Measurements from ENCODE around the gene ZNF804B. TPM values are rescaled to one million over a fixed set of nuclear protein-coding genes. Genes with fewer than 3 reads are reported as not detected.
A peak's percentile ranks its signal among the peaks of the same experiment; 100 is the strongest.

The ZNF804B gene
- total and polyA plus RNA-seq, 12 donors = 0.07 TPM; not detected in 11

DNA sequence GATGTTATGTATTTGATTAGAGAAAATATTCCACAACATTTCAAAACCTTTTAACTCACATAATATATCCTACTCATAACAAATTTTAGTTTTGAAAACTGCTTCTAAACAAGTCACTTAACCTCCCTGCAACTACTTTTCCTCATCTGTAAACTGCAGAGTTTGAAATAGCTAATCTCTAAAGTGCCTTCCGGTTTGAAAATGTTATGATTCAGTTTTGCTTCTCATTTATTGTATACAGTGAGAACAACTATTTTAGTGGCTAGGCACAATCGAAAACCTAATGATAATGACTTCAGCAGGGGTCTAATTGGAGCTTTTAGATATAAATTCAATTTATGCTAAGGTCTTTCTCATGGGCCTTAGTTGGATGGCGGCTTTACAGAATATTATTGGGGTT is 66.7 kb downstream of the ZNF804B start:
- Histone ChIP-seq H3K27me3 (no peaks in the 10 kb centered on the region), H3K27ac (no peak overlapping the region), H3K36me3 (no peaks in the 10 kb centered on the region), H3K4me3 (no peak overlapping the region), H3K4me1 (no peaks in the 10 kb centered on the region), H3K9me3 (peaks cover 0 to 6% (median 0%) of the 10 kb centered on the region in 11 donors)
- intact Hi-C loops (cut with DNase I) = no loop called here
- no peak for ATAC-seq
- WGBS, 2 donors = 70 to 73% methylated on average over 3 of the region's 3 CpGs
- no peak for TF ChIP-seq CTCF (IDR thresholded peaks at IDR 0.05)
- DNase-seq = no peak

DNA sequence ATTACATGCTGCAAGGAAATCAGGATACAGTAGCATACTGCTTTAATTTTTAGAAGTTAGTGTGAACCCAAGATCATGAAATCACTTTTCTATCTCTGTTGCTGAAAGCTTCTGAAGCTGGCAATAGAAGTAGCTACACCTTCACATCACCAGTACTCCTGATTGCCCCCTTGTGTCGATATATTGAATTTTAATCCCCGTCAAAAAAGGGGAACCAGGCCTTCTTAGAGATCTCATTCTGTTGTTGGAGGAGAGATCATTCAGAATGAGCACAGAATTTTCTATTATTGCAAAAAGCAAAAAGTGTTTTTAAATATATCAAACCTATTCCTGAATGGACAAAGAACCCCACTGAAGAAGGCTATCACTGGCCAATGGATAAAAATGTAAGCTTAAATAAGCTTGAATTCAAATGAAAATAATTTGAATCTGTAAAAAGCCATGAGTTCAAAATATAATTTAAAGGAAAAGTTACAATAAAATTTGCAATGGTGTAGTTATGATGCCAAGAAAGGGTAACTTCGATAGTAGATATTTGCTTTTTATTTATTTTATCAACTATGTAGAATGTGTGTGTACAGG is 75.7 kb downstream of the ZNF804B start:
- Histone ChIP-seq H3K27ac (no peak overlapping the region), H3K27me3 (no peaks in the 10 kb centered on the region), H3K9me3 (no peaks in the 10 kb centered on the region), H3K4me1 (no peaks in the 10 kb centered on the region), H3K4me3 (no peak overlapping the region), H3K36me3 (no peaks in the 10 kb centered on the region)
- intact Hi-C loops (cut with DNase I) = no loop called here
- no peak for DNase-seq
- TF ChIP-seq CTCF (IDR thresholded peaks at IDR 0.05) = peak in 5 of 9 donors; percentile 23 to 39 (median 32)
- ATAC-seq = no peak
- WGBS, 2 donors = 28 to 36% methylated on average over 3 of the region's 3 CpGs

DNA sequence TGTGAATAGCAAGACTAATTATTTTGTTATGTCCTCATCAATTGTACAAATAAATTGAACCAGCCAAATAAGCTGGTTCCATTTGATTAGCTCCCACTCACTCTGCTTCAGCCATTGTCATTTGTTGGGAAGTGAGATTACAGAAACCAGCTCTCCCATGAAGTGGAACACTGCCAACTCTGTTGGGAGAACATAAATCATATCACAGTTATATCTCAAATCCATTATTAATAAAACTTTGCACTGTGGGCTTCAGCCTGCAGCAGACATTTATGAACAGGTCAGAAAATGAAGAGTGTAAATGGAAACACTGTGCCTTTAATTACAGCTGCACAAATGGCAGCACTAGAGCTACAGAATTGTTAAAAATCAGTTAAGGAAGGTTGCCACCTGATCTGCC is 82.7 kb downstream of the ZNF804B start:
- no peaks in the 10 kb centered on the region for H3K36me3 ChIP-seq
- no peak for DNase-seq
- no peaks in the 10 kb centered on the region for H3K4me1 ChIP-seq
- H3K27me3 ChIP-seq = no peaks in the 10 kb centered on the region
- no peaks in the 10 kb centered on the region for H3K9me3 ChIP-seq
- no peak overlapping the region for H3K4me3 ChIP-seq
- intact Hi-C loops (cut with DNase I) = no loop called here
- no peak for TF ChIP-seq CTCF (IDR thresholded peaks at IDR 0.05)
- H3K27ac ChIP-seq = no peak overlapping the region
- ATAC-seq = no peak

DNA sequence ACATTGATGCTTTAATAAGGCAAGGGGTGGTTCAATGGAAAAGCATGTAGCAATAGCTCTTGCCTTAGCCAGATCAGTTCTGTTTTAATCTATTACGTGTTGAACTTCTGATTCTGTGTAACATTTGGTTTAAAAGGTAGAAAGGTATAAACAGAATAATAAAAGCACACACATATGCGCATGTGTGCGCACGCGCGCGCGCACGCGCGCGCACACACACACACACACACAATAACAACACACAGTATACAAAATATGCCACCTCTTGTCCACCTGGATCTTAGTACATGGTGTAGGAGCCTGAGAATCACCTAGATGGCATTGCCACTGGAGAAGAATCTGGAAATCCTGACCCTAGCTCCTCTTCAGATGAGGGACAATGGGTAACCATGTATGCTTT is 85.6 kb downstream of the ZNF804B start:
- H3K9me3 ChIP-seq = no peaks in the 10 kb centered on the region
- no peak overlapping the region for H3K27ac ChIP-seq
- no peak for TF ChIP-seq CTCF (IDR thresholded peaks at IDR 0.05)
- H3K27me3 ChIP-seq = no peaks in the 10 kb centered on the region
- ATAC-seq (no peak), DNase-seq (no peak)
- no peak overlapping the region for H3K4me3 ChIP-seq
- H3K36me3 ChIP-seq = no peaks in the 10 kb centered on the region
- WGBS, 2 donors = 65 to 84% methylated on average over 12 of the region's 12 CpGs
- intact Hi-C loops (cut with DNase I) = no loop called here
- no peaks in the 10 kb centered on the region for H3K4me1 ChIP-seq
